Parathyroid adenoma (tissue), 2 donors: ENCODE data around the gene RPS14.

Experiments used
- H2AFZ ChIP-seq: fragments of 300-600 bp; sonication (generic); one replicate; pipeline ENCODE4 v1.7.0; 2017; ENCODE audit warnings: antibody characterized with exemption, mild to moderate bottlenecking
- H3K27ac ChIP-seq: fragments of 300-600 bp; sonication (generic); one replicate; pipeline ENCODE4 v1.7.0; 2017
- H3K27me3 ChIP-seq: fragments of 300-600 bp; sonication (generic); one replicate; pipeline ENCODE4 v1.7.0; 2017; ENCODE audit warnings: low read length; ENCODE audit not compliant: control insufficient read depth, insufficient read depth
- H3K36me3 ChIP-seq: fragments of 300-600 bp; sonication (generic); one replicate; pipeline ENCODE4 v1.7.0; 2017; ENCODE audit warnings: low read length; ENCODE audit not compliant: control insufficient read depth, insufficient read depth
- H3K4me1 ChIP-seq: fragments of 300-600 bp; sonication (generic); one replicate; pipeline ENCODE4 v1.7.0; 2017; ENCODE audit warnings: control low read depth
- H3K4me2 ChIP-seq: fragments of 300-600 bp; sonication (generic); one replicate; pipeline ENCODE4 v1.7.0; 2017; ENCODE audit warnings: low read length
- H3K4me3 ChIP-seq: fragments of 300-600 bp; sonication (generic); one replicate; pipeline ENCODE4 v1.7.0; 2017; ENCODE audit warnings: low read depth, low read length
- H3K79me2 ChIP-seq: fragments of 300-600 bp; sonication (generic); one replicate; pipeline ENCODE4 v1.7.0; 2017; ENCODE audit warnings: control low read depth
- H3K9ac ChIP-seq: fragments of 300-600 bp; sonication (generic); one replicate; pipeline ENCODE4 v1.7.0; 2017; ENCODE audit warnings: mild to moderate bottlenecking
- H3K9me3 ChIP-seq: fragments of 300-600 bp; sonication (generic); one replicate; pipeline ENCODE4 v1.7.0; 2017; ENCODE audit warnings: low read length; ENCODE audit not compliant: control insufficient read depth
- CTCF ChIP-seq: fragments of 300-600 bp; sonication (generic); IDR thresholded peaks from one replicate; pipeline ENCODE4 v1.7.0; 2017; ENCODE audit warnings: antibody characterized with exemption, mild to moderate bottlenecking
- donor health status: primary hyperparathyroidism.

The RPS14 gene

GRCh38 chr5:150464554-150465012, 15.0 kb upstream of the RPS14 start:
- H3K4me2 ChIP-seq: no peak overlapping the region
- no peak overlapping the region for H3K9ac ChIP-seq
- peak overlapping the region; percentile 60 for H3K27ac ChIP-seq
- H3K9me3 ChIP-seq: no peaks in the 10 kb centered on the region
- no peaks in the 10 kb centered on the region for H3K27me3 ChIP-seq
- H2AFZ ChIP-seq: no peak overlapping the region
- H3K36me3 ChIP-seq: no peaks in the 10 kb centered on the region
- TF ChIP-seq CTCF: no peak
- H3K4me3 ChIP-seq: no peak overlapping the region
- no peaks in the 10 kb centered on the region for H3K79me2 ChIP-seq
- H3K4me1 ChIP-seq: no peaks in the 10 kb centered on the region

- Histone ChIP-seq H3K9ac (no peak overlapping the region), H3K4me2 (no peak overlapping the region), H3K27ac (no peak overlapping the region), H3K4me3 (no peak overlapping the region), H3K79me2 (no peaks in the 10 kb centered on the region), H3K4me1 (no peaks in the 10 kb centered on the region), H3K27me3 (no peaks in the 10 kb centered on the region), H3K36me3 (no peaks in the 10 kb centered on the region), H2AFZ (no peak overlapping the region), H3K9me3 (no peaks in the 10 kb centered on the region)
- no peak for TF ChIP-seq CTCF
Measured at GRCh38 chr5:150461231-150461630, 11.7 kb upstream of the RPS14 start.

- H3K9me3 ChIP-seq: no peaks in the 10 kb centered on the region
- H3K27me3 ChIP-seq: no peaks in the 10 kb centered on the region
- no peak overlapping the region for H3K27ac ChIP-seq
- H2AFZ ChIP-seq: no peak overlapping the region
- TF ChIP-seq CTCF: no peak
- H3K4me3 ChIP-seq: no peak overlapping the region
- H3K9ac ChIP-seq: no peak overlapping the region
- H3K79me2 ChIP-seq: no peaks in the 10 kb centered on the region
- no peaks in the 10 kb centered on the region for H3K4me1 ChIP-seq
- no peak overlapping the region for H3K4me2 ChIP-seq
- no peaks in the 10 kb centered on the region for H3K36me3 ChIP-seq
Measured at GRCh38 chr5:150460781-150461180, 11.2 kb upstream of the RPS14 start.

GRCh38 chr5:150458802-150459557, 9.4 kb upstream of the RPS14 start:
- Histone ChIP-seq H3K9me3 (no peaks in the 10 kb centered on the region), H3K27ac (no peak overlapping the region), H3K79me2 (no peaks in the 10 kb centered on the region), H3K4me3 (no peak overlapping the region), H3K4me2 (no peak overlapping the region), H3K4me1 (no peaks in the 10 kb centered on the region), H3K36me3 (no peaks in the 10 kb centered on the region), H3K27me3 (no peaks in the 10 kb centered on the region), H2AFZ (peak overlapping the region; percentile 38), H3K9ac (no peak overlapping the region)
- TF ChIP-seq CTCF: peak; percentile 68
